HEK293 (cell line): ENCODE results near the gene PIK3R1.

Source experiments
- WT1 ChIP-seq: fragments of 450-650 bp; formaldehyde crosslinking; IDR thresholded peaks from 2 replicates; pipeline ENCODE4 v1.5.1; 2016; ENCODE audit warnings: missing biosample characterization, missing genetic modification characterization
- TF ChIP-seq, protein P1 (sequence below): sonication (generic); formaldehyde crosslinking; IDR thresholded peaks from 2 replicates; pipeline ENCODE4 v1.8.1; 2022; ENCODE audit warnings: mild to moderate bottlenecking, moderate library complexity, missing genetic modification reagents

DNA sequence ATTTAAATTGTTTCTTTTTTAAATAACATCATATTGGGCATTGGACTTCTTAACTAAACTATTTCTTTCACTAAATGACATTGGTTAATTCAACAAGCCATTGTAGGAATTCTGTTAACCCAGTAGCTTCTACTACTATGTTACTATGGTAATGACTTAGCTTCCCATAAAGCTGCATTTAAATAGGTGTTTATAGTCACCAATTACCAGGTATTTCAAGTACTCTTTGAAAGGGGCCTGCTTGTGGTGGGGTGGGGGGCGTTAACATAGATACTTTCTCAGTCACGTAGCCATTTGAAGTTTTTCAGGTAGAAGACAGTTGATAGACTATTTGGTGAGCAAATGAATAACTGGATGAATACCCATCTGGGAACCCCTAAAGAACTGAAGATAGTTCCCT is 34.0 kb downstream of the PIK3R1 start:
- no peak for TF ChIP-seq WT1 (tag by site-specific recombination)
- TF ChIP-seq, protein P1, sequence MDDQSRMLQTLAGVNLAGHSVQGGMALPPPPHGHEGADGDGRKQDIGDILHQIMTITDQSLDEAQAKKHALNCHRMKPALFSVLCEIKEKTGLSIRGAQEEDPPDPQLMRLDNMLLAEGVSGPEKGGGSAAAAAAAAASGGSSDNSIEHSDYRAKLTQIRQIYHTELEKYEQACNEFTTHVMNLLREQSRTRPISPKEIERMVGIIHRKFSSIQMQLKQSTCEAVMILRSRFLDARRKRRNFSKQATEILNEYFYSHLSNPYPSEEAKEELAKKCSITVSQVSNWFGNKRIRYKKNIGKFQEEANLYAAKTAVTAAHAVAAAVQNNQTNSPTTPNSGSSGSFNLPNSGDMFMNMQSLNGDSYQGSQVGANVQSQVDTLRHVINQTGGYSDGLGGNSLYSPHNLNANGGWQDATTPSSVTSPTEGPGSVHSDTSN (CRISPR knock-in tag) = no peak
